HepG2 (cell line): ENCODE data around the gene ATM. TPM values are rescaled to one million over a fixed set of nuclear protein-coding genes. Genes with fewer than 3 reads are reported as not detected.

Experiments used
- ARID2 ChIP-seq: sonication (generic); formaldehyde crosslinking; IDR thresholded peaks from 2 replicates; pipeline ENCODE4 v1.8.1; 2022; ENCODE audit warnings: mild to moderate bottlenecking, missing genetic modification reagents, borderline replicate concordance
- CEBPB ChIP-seq: IDR thresholded peaks from 2 replicates; pipeline ENCODE4 v1.6.1; 2011; ENCODE audit warnings: low read depth, low read length, improper control_type of control experiment, borderline replicate concordance
- CEBPG ChIP-seq: IDR thresholded peaks from 2 replicates; pipeline ENCODE4 v1.6.1; 2016
- HOXA3 ChIP-seq: sonication (generic); formaldehyde crosslinking; IDR thresholded peaks from 2 replicates; pipeline ENCODE4 v1.5.0; 2020; ENCODE audit warnings: missing genetic modification reagents
- JUNB ChIP-seq: sonication (generic); formaldehyde crosslinking; IDR thresholded peaks from 2 replicates; pipeline ENCODE4 v1.8.0; 2022; ENCODE audit warnings: missing genetic modification reagents, mild to moderate bottlenecking, borderline replicate concordance
- NR2F1 ChIP-seq, 2 experiments: fragments of 450-650 bp in 1 of 2; formaldehyde crosslinking in 1 of 2; IDR thresholded peaks; 2 replicates each; pipeline versions ENCODE4 v1.5.0 to v1.6.1; 2016 to 2020; ENCODE audit warnings: mild to moderate bottlenecking in 1 of 2, missing compliant biosample characterization in 1 of 2, missing genetic modification reagents in 1 of 2, moderate library complexity in 1 of 2
- NR2F2 ChIP-seq: IDR thresholded peaks from 2 replicates; pipeline ENCODE4 v1.6.1; 2012; ENCODE audit warnings: low read depth, inconsistent platforms, borderline replicate concordance
- PRMT3 ChIP-seq: sonication (generic); formaldehyde crosslinking; IDR thresholded peaks from 2 replicates; pipeline ENCODE4 v1.8.1; 2022; ENCODE audit warnings: low read depth, mild to moderate bottlenecking, moderate library complexity, missing genetic modification reagents, borderline replicate concordance
- RARA ChIP-seq: IDR thresholded peaks from 2 replicates; pipeline ENCODE4 v1.6.1; 2016; ENCODE audit warnings: missing genetic modification reagents, missing compliant biosample characterization
- RXRA ChIP-seq: sonication (generic); formaldehyde crosslinking; IDR thresholded peaks from 2 replicates; pipeline ENCODE4 v1.5.1; 2020; ENCODE audit warnings: missing genetic modification reagents
- RXRB ChIP-seq: IDR thresholded peaks from 2 replicates; pipeline ENCODE4 v1.6.1; 2016; ENCODE audit warnings: borderline replicate concordance, missing genetic modification reagents, missing compliant biosample characterization
- SIX4 ChIP-seq: sonication (generic); formaldehyde crosslinking; IDR thresholded peaks from 2 replicates; pipeline ENCODE4 v1.4.0; 2020; ENCODE audit warnings: missing genetic modification reagents
- SMYD3 ChIP-seq: sonication (generic); formaldehyde crosslinking; IDR thresholded peaks from 2 replicates; pipeline ENCODE4 v1.8.1; 2023; ENCODE audit warnings: mild to moderate bottlenecking, missing genetic modification reagents
- TEAD3 ChIP-seq: optimal IDR thresholded peaks from 2 replicates; pipeline ENCODE3; 2016; ENCODE audit warnings: borderline replicate concordance
- ZMYM4 ChIP-seq: sonication (generic); formaldehyde crosslinking; IDR thresholded peaks from 2 replicates; pipeline ENCODE4 v1.8.1; 2023; ENCODE audit warnings: mild to moderate bottlenecking, missing genetic modification reagents
- ZNF160 ChIP-seq: sonication (generic); formaldehyde crosslinking; IDR thresholded peaks from 2 replicates; pipeline ENCODE4 v1.8.0; 2022; ENCODE audit warnings: mild to moderate bottlenecking, inconsistent platforms, missing genetic modification reagents
- ZNF230 ChIP-seq: sonication (generic); formaldehyde crosslinking; IDR thresholded peaks from 2 replicates; pipeline ENCODE4 v1.4.0; 2020; ENCODE audit warnings: mild to moderate bottlenecking, missing genetic modification reagents
- ZNF484 ChIP-seq: sonication (generic); formaldehyde crosslinking; IDR thresholded peaks from 2 replicates; pipeline ENCODE4 v1.5.1; 2020; ENCODE audit warnings: mild to moderate bottlenecking, low read depth, missing genetic modification reagents, borderline replicate concordance
- ZNF737 ChIP-seq: sonication (generic); formaldehyde crosslinking; IDR thresholded peaks from 2 replicates; pipeline ENCODE4 v1.5.0; 2020; ENCODE audit warnings: missing genetic modification reagents, mild to moderate bottlenecking, borderline replicate concordance
- polyA plus RNA-seq, 8 experiments: library from polyadenylated mRNA; depleted of rRNA in 3 of 8; stranded (reverse) in 7 of 8; unstranded in 1 of 8; fragments of >200 nt; fragmentation: Illumina TruSeq in 4 of 8; extraction: Trizol in 4 of 8; gene quantifications; 2 replicates each; pipeline versions ENCODE4 v1.2.1 to v1.2.3, GENCODE V29; 2011 to 2016; ENCODE audit warnings: low read depth in 4 of 8, missing spikeins in 1 of 8, mixed read lengths in 1 of 8; ENCODE audit not compliant: insufficient read depth in 1 of 8
- total RNA-seq, 5 experiments: library from RNA; depleted of rRNA; stranded (reverse); fragments of >200 nt; fragmentation: Illumina TruSeq; extraction: Trizol; gene quantifications; 2 replicates each; pipeline ENCODE4 v1.2.3, GENCODE V29; 2016; ENCODE audit warnings: low read depth in 1 of 5
- TF ChIP-seq, protein P1 (sequence below): sonication (generic); formaldehyde crosslinking; IDR thresholded peaks from 2 replicates; pipeline ENCODE4 v1.4.0; 2020; ENCODE audit warnings: mild to moderate bottlenecking, missing genetic modification reagents
- TF ChIP-seq, protein P2 (sequence below): sonication (generic); formaldehyde crosslinking; IDR thresholded peaks from 2 replicates; pipeline ENCODE4 v1.5.0; 2020; ENCODE audit warnings: missing genetic modification reagents
- TF ChIP-seq, protein P3 (sequence below): sonication (generic); formaldehyde crosslinking; IDR thresholded peaks from 2 replicates; pipeline ENCODE4 v1.4.0; 2020; ENCODE audit warnings: low read depth, mild to moderate bottlenecking, missing genetic modification reagents
- TF ChIP-seq, protein P4 (sequence below): IDR thresholded peaks from 2 replicates; pipeline ENCODE4 v1.6.1; 2016; ENCODE audit warnings: low read depth, control low read depth
- TF ChIP-seq, protein P5 (sequence below): sonication (generic); formaldehyde crosslinking; IDR thresholded peaks from 2 replicates; pipeline ENCODE4 v1.5.0; 2020; ENCODE audit warnings: mild to moderate bottlenecking, missing genetic modification reagents

Gene ATM
- total and polyA plus RNA-seq, 2 of the 13 experiments (the other 11 are each of a cell fraction or from before 2014, with no cell fraction given) = 40.0 to 71.6 TPM

DNA sequence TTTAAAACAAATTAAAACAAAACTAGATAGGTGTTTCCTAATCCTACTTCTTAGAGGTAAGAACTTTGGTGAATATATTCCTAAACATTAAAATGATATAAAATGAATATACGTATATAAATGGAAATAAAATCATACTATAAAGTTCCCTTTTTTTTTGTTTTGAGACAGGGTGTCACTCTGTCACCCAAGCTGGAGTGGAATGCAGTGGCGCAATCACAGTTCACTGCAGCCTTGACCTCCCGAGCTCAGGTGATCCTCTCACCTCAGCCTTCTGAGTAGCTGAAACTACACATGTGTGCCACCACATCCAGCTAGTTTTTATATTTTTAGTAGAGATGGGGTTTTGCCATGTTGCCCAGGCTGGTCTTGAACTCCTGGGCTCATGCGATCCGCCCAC is 45.3 kb upstream of the ATM start (continued):
- TF ChIP-seq, protein P1, sequence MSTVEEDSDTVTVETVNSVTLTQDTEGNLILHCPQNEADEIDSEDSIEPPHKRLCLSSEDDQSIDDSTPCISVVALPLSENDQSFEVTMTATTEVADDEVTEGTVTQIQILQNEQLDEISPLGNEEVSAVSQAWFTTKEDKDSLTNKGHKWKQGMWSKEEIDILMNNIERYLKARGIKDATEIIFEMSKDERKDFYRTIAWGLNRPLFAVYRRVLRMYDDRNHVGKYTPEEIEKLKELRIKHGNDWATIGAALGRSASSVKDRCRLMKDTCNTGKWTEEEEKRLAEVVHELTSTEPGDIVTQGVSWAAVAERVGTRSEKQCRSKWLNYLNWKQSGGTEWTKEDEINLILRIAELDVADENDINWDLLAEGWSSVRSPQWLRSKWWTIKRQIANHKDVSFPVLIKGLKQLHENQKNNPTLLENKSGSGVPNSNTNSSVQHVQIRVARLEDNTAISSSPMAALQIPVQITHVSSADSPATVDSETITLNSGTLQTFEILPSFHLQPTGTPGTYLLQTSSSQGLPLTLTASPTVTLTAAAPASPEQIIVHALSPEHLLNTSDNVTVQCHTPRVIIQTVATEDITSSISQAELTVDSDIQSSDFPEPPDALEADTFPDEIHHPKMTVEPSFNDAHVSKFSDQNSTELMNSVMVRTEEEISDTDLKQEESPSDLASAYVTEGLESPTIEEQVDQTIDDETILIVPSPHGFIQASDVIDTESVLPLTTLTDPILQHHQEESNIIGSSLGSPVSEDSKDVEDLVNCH (CRISPR knock-in tag) = no peak
- TF ChIP-seq, protein P2, sequence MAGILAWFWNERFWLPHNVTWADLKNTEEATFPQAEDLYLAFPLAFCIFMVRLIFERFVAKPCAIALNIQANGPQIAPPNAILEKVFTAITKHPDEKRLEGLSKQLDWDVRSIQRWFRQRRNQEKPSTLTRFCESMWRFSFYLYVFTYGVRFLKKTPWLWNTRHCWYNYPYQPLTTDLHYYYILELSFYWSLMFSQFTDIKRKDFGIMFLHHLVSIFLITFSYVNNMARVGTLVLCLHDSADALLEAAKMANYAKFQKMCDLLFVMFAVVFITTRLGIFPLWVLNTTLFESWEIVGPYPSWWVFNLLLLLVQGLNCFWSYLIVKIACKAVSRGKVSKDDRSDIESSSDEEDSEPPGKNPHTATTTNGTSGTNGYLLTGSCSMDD (CRISPR knock-in tag) = no peak
- TF ChIP-seq ZNF230 (CRISPR knock-in tag) (no peak), SIX4 (CRISPR knock-in tag) (no peak), SMYD3 (CRISPR knock-in tag) (no peak), ZNF160 (no peak), RXRA (CRISPR knock-in tag) (peak; percentile 74; the same call in 1 of the 2 replicates), ARID2 (CRISPR knock-in tag) (no peak), JUNB (CRISPR knock-in tag) (no peak), ZNF737 (CRISPR knock-in tag) (no peak), RARA (CRISPR knock-in tag) (peak; percentile 85), CEBPG (CRISPR knock-in tag) (peak; percentile 85), NR2F2 (0 out of 2 replicates have a peak, but pooled peaks have one; percentile 33), RXRB (peak; percentile 77), ZMYM4 (CRISPR knock-in tag) (0 out of 2 replicates have a peak, but pooled peaks have one; percentile 37), ZNF484 (CRISPR knock-in tag) (no peak), PRMT3 (CRISPR knock-in tag) (no peak), NR2F1 (CRISPR knock-in tag; IDR thresholded peaks at IDR 0.05) (peak; percentile 70; a peak in 3 of 4 replicates), CEBPB (peak; percentile 76), TEAD3 (peak; percentile 85), HOXA3 (CRISPR knock-in tag) (0 out of 2 replicates have a peak, but pooled peaks have one; percentile 18)
- TF ChIP-seq, protein P3, sequence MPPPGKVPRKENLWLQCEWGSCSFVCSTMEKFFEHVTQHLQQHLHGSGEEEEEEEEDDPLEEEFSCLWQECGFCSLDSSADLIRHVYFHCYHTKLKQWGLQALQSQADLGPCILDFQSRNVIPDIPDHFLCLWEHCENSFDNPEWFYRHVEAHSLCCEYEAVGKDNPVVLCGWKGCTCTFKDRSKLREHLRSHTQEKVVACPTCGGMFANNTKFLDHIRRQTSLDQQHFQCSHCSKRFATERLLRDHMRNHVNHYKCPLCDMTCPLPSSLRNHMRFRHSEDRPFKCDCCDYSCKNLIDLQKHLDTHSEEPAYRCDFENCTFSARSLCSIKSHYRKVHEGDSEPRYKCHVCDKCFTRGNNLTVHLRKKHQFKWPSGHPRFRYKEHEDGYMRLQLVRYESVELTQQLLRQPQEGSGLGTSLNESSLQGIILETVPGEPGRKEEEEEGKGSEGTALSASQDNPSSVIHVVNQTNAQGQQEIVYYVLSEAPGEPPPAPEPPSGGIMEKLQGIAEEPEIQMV = no peak
- TF ChIP-seq, protein P4, sequence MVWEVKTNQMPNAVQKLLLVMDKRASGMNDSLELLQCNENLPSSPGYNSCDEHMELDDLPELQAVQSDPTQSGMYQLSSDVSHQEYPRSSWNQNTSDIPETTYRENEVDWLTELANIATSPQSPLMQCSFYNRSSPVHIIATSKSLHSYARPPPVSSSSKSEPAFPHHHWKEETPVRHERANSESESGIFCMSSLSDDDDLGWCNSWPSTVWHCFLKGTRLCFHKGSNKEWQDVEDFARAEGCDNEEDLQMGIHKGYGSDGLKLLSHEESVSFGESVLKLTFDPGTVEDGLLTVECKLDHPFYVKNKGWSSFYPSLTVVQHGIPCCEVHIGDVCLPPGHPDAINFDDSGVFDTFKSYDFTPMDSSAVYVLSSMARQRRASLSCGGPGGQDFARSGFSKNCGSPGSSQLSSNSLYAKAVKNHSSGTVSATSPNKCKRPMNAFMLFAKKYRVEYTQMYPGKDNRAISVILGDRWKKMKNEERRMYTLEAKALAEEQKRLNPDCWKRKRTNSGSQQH (CRISPR knock-in tag) = no peak
- TF ChIP-seq, protein P5, sequence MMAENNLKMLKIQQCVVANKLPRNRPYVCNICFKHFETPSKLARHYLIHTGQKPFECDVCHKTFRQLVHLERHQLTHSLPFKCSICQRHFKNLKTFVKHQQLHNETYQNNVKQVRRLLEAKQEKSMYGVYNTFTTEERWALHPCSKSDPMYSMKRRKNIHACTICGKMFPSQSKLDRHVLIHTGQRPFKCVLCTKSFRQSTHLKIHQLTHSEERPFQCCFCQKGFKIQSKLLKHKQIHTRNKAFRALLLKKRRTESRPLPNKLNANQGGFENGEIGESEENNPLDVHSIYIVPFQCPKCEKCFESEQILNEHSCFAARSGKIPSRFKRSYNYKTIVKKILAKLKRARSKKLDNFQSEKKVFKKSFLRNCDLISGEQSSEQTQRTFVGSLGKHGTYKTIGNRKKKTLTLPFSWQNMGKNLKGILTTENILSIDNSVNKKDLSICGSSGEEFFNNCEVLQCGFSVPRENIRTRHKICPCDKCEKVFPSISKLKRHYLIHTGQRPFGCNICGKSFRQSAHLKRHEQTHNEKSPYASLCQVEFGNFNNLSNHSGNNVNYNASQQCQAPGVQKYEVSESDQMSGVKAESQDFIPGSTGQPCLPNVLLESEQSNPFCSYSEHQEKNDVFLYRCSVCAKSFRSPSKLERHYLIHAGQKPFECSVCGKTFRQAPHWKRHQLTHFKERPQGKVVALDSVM (CRISPR knock-in tag) = peak; percentile 59
